ENCODE measurements around the gene WNK2. TPM values are rescaled to one million over a fixed set of nuclear protein-coding genes. Genes with fewer than 3 reads are reported as not detected.

The WNK2 gene
- total and polyA plus RNA-seq, 2 of the 4 experiments (the other 2 are of a cell fraction) = not detected

DNA sequence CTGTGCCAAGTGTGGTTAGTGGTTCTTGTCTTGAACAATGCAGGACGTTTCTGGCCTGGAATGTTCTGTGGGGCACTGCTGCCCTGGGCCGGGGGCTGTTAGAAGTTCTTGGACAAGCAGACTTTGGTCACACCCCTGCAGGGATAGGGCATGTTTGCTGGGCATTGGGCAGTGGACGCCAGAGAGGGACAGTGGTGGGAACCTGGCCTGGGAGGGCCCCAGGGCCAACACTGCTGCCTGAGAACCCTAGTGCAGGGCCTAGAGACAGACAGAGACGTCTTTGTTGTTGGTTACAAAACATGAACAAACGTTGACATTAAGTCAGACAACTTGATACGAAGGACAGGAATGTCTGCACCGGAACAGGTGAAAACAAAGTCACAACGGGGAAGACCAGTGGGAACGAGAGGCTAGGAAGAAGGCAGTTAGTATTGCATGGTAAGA, 57.0 kb downstream of the WNK2 start:
- no peak overlapping the region for H3K14ac ChIP-seq (replicated peaks; ENCODE audit: low read depth, low read length)
- no peak overlapping the region for H4K8ac ChIP-seq (ENCODE audit: low read depth in 2 of 2, low read length in 2 of 2)
- H3K4me1 ChIP-seq (ENCODE audit: control insufficient read depth, insufficient read depth, low read length) = no peaks in the 10 kb centered on the region
- no peak overlapping the region for H2BK20ac ChIP-seq (ENCODE audit: low read depth, low read length)
- ATAC-seq (ENCODE audit: low read depth) (no peak), DNase-seq (no peak)
- H3K9me3 ChIP-seq (ENCODE audit: control insufficient read depth, insufficient read depth, low read length) = no peaks in the 10 kb centered on the region
- no peak overlapping the region for H3K56ac ChIP-seq (ENCODE audit: extremely low read depth, insufficient read depth, low read length)
- no peak overlapping the region for H4K5ac ChIP-seq (ENCODE audit: low read depth, low read length)
- no TSS peak for BruUV-seq (replicated peaks)
- intact Hi-C loops (cut with micrococcal nuclease) = no loop called here
- no peak overlapping the region for H3K4me2 ChIP-seq (ENCODE audit: low read depth, low read length)
- no peak overlapping the region for H2AK9ac ChIP-seq (replicated peaks; ENCODE audit: low read depth, low read length, poor library complexity)
- no peak overlapping the region for H2BK5ac ChIP-seq (ENCODE audit: low read depth, low read length, poor library complexity, severe bottlenecking)
- no peak for TF ChIP-seq POLR2A (IDR thresholded peaks at IDR 0.05; ENCODE audit: low read depth, low read length)
- TF ChIP-seq, protein P1, sequence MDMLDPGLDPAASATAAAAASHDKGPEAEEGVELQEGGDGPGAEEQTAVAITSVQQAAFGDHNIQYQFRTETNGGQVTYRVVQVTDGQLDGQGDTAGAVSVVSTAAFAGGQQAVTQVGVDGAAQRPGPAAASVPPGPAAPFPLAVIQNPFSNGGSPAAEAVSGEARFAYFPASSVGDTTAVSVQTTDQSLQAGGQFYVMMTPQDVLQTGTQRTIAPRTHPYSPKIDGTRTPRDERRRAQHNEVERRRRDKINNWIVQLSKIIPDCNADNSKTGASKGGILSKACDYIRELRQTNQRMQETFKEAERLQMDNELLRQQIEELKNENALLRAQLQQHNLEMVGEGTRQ (IDR thresholded peaks at IDR 0.05; ENCODE audit: low read depth, low read length) = no peak
- no peak for TF ChIP-seq CEBPB (IDR thresholded peaks at IDR 0.05; ENCODE audit: low read depth, low read length)
- TF ChIP-seq, protein P2, sequence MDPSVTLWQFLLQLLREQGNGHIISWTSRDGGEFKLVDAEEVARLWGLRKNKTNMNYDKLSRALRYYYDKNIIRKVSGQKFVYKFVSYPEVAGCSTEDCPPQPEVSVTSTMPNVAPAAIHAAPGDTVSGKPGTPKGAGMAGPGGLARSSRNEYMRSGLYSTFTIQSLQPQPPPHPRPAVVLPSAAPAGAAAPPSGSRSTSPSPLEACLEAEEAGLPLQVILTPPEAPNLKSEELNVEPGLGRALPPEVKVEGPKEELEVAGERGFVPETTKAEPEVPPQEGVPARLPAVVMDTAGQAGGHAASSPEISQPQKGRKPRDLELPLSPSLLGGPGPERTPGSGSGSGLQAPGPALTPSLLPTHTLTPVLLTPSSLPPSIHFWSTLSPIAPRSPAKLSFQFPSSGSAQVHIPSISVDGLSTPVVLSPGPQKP (IDR thresholded peaks at IDR 0.05; ENCODE audit: borderline replicate concordance, low read depth, low read length) = no peak
- H3K27me3 ChIP-seq (ENCODE audit: control insufficient read depth, insufficient read depth, low read length) = peaks cover 15% of the 10 kb centered on the region
- no peak overlapping the region for H3K4ac ChIP-seq (ENCODE audit: low read depth, low read length)
- H3K9me1 ChIP-seq (ENCODE audit: insufficient read depth, low read length) = no peaks in the 10 kb centered on the region
- H3K36me3 ChIP-seq (ENCODE audit: control insufficient read depth, insufficient read depth, low read length) = no peaks in the 10 kb centered on the region
- H2BK15ac ChIP-seq (ENCODE audit: low read depth, low read length) = no peak overlapping the region
- no peaks in the 10 kb centered on the region for H4K20me1 ChIP-seq (ENCODE audit: insufficient read depth, low read length)
- 44% methylated on average over 7 of the region's 9 CpGs; no CpG with 5 or more reads in 1 of the 2 experiments for WGBS, 2 experiments (ENCODE audit: extremely low coverage in 2 of 2, insufficient read length in 1 of 2)
- H3K4me3 ChIP-seq (ENCODE audit: insufficient read depth, low read depth, low read length) = no peak overlapping the region
- in situ Hi-C loops (cut with MboI; ENCODE audit: low sequenced_read_pairs) = no loop called here
- no peak overlapping the region for H2AK5ac ChIP-seq (ENCODE audit: low read depth, low read length)
- H3K18ac ChIP-seq (ENCODE audit: low read depth, low read length) = no peak overlapping the region
- no peak overlapping the region for H2BK120ac ChIP-seq (ENCODE audit: low read depth, low read length)
- H3K23ac ChIP-seq (ENCODE audit: low read depth, low read length) = no peak overlapping the region
- no peak overlapping the region for H2AFZ ChIP-seq (replicated peaks; ENCODE audit: low read length, poor library complexity)
- ChIA-PET POLR2A (ENCODE audit: unreplicated experiment) (no interaction called here), CTCF (no interaction called here)
- no peak overlapping the region for H3K9ac ChIP-seq (ENCODE audit: low read depth, low read length)
- H4K91ac ChIP-seq (ENCODE audit: insufficient read depth, low read depth, low read length) = no peak overlapping the region
- dilution Hi-C loops (cut with HindIII; ENCODE audit: low sequenced_read_pairs, unreplicated experiment) = no loop called here
- no peak overlapping the region for H3K27ac ChIP-seq (ENCODE audit: insufficient read depth, low read length)
- no peaks in the 10 kb centered on the region for H3K79me1 ChIP-seq (ENCODE audit: low read depth in 1 of 2, low read length in 2 of 2)

All from IMR-90 (cell line).